Left ventricle myocardium inferior (tissue), 1 donor: ENCODE results near the gene MTERF2. TPM values are rescaled to one million over a fixed set of nuclear protein-coding genes. Genes with fewer than 3 reads are reported as not detected.

Experiments used
- DNase-seq: peaks from one replicate; pipeline ENCODE4 v3.0.0-alpha.2; 2020
- H3K27ac ChIP-seq: fragments of 200-600 bp; replicated peaks from 2 replicates; pipeline ENCODE4 v1.8.0; 2021
- H3K27me3 ChIP-seq: fragments of 200-600 bp; 2 replicates; pipeline ENCODE4 v1.8.0; 2021; ENCODE audit warnings: low read depth
- H3K36me3 ChIP-seq: fragments of 200-600 bp; 2 replicates; pipeline ENCODE4 v1.8.0; 2021
- H3K4me1 ChIP-seq: fragments of 200-600 bp; 2 replicates; pipeline ENCODE4 v1.8.0; 2021
- H3K4me3 ChIP-seq: fragments of 200-600 bp; 2 replicates; pipeline ENCODE4 v1.8.0; 2021; ENCODE audit warnings: mild to moderate bottlenecking, moderate library complexity
- H3K9me3 ChIP-seq: fragments of 200-600 bp; replicated peaks from 2 replicates; pipeline ENCODE4 v1.8.0; 2021
- CTCF ChIP-seq: fragments of 200-600 bp; IDR thresholded peaks from 2 replicates; pipeline ENCODE4 v1.8.0; 2021; ENCODE audit warnings: antibody characterized with exemption, mild to moderate bottlenecking, borderline replicate concordance
- intact Hi-C: fragments of 100-400 bp; cut with micrococcal nuclease; formaldehyde crosslinking; loops from one replicate; pipeline ENCODE4 v1.11.0; 2022
- total RNA-seq: library from RNA; stranded (reverse); fragmentation: NEBNext Ultra II Directional; extraction: Animal tissue kit (Norgen Biotek cat#: 25700); gene quantifications from one replicate; pipeline ENCODE4 v1.2.1, GENCODE V29; 2021
- donor health status: DM: no; HTN: yes; CAD: no; lungs with severe emphysema.

MTERF2 gene
- total RNA-seq, 1 donor from 2014 or later, result 35.6 TPM

- TF ChIP-seq CTCF, result peak; percentile 30
- H3K4me1 ChIP-seq, result peaks cover 70% of the 10 kb centered on the region
- peak overlapping the region; percentile 95 for H3K4me3 ChIP-seq
- DNase-seq, result peak; percentile 63
- no peaks in the 10 kb centered on the region for H3K9me3 ChIP-seq
- intact Hi-C loops, result no loop called here
- peak overlapping the region; percentile 99 for H3K27ac ChIP-seq
- no peaks in the 10 kb centered on the region for H3K36me3 ChIP-seq
- H3K27me3 ChIP-seq, result no peaks in the 10 kb centered on the region
These were observed 30.8 kb downstream of the MTERF2 start for GRCh38 chr12:106956048-106956578.

DNA sequence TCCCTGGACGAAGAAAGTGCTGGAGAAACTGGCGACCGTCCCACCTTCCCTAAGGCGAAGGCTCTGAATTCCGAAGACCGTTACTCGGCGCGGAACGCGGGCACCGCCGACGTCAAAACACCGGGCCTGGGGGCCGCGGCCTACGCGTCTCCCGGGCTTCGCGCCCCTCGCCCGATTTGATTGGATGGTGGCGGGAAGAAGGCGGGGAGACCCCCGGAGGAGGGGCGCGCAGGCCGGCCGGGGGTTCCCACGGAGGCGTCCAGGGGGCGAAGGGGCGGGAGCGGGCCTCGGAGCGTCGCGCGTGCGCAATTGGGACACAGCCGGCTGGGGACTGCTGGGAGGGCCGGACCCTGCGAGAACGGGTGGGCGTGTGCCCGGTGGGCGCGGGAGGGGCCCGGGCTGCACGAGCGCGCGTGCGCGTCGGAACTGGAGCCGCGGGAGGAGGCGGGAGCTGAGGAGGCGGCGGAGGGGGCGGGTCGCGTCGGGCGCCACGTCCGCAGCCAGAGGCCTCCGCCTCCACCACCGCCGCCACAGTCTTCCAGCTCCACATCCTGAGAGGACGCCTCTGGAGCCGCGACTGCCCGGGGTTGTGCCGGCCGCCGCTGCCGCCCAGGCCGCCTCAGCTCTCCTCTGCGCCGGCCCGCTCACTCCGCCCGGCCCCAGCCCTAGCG is 31.4 kb downstream of the MTERF2 start, which contains the start of gene TMEM263:
TMEM263 (plus strand) TSS at position 531 of the 671 bp plus-strand sequence. CDS start 11,210 bp downstream, outside the sequence.
- H3K4me1 ChIP-seq, result peaks cover 65% of the 10 kb centered on the region
- H3K9me3 ChIP-seq, result no peaks in the 10 kb centered on the region
- H3K4me3 ChIP-seq, result peak within 1 kb of the TSS; percentile 95
- H3K27me3 ChIP-seq, result no peaks in the 10 kb centered on the region
- TF ChIP-seq CTCF, result peak; percentile 27
- intact Hi-C loops, result no loop called here
- no peaks in the 10 kb centered on the region for H3K36me3 ChIP-seq
- H3K27ac ChIP-seq, result peak within 1 kb of the TSS; percentile 99
- DNase-seq, result peak; percentile 94

GRCh38 chr12:106954462-106955376 is 32.2 kb downstream of the MTERF2 start:
- peak overlapping the region; percentile 95 for H3K4me3 ChIP-seq
- intact Hi-C loops, result no loop called here
- H3K36me3 ChIP-seq, result no peaks in the 10 kb centered on the region
- peaks cover 58% of the 10 kb centered on the region for H3K4me1 ChIP-seq
- H3K27ac ChIP-seq, result peak overlapping the region; percentile 99
- H3K27me3 ChIP-seq, result no peaks in the 10 kb centered on the region
- DNase-seq, result peak; percentile 39
- no peaks in the 10 kb centered on the region for H3K9me3 ChIP-seq
- TF ChIP-seq CTCF, result no peak

DNA sequence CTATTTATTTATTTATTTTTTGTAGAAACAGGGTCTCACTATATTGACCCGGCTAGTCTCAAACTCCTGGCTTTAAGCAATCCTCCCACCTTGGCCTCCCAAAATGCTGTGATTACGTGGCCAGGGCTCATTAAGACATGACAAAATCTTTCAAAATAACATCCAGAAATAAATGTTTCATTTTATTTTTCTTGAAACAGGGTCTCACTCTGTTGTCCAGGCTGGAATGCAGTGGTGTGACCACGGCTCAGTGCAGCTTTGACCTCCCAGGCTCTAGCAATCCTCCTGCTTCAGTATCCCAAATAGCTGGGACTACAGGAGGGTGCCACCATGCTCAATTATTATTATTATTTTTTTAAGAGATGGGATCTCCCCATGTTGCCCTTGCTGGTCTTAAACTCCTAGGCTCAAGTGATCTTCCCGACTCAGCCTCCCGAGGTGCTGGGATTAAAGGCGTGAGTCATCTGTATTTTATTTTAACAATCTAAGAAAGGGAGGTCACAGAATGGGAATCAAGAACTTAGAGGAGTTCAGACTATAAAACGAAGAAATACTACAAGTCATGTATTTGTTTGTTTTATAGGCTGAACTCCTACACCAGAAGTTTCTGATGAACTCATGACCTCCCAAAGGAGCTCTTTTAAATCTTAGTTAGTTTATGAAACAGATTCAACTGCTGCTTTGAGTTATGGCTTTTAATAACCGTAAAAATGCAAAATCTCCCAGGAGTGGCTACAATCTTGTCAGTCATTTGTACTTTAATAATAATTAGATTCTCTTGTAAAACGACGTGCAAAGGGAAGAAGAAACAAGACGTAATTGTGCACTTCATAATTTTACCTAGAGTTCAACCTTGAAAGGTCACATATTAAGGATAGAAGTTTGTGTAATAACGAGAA is 33.3 kb downstream of the MTERF2 start:
- H3K4me1 ChIP-seq, result peaks cover 47% of the 10 kb centered on the region
- H3K4me3 ChIP-seq, result no peak overlapping the region
- H3K36me3 ChIP-seq, result no peaks in the 10 kb centered on the region
- no peak for DNase-seq
- H3K27me3 ChIP-seq, result no peaks in the 10 kb centered on the region
- no peak for TF ChIP-seq CTCF
- no peak overlapping the region for H3K27ac ChIP-seq
- H3K9me3 ChIP-seq, result no peaks in the 10 kb centered on the region
- intact Hi-C loops, result no loop called here

DNA sequence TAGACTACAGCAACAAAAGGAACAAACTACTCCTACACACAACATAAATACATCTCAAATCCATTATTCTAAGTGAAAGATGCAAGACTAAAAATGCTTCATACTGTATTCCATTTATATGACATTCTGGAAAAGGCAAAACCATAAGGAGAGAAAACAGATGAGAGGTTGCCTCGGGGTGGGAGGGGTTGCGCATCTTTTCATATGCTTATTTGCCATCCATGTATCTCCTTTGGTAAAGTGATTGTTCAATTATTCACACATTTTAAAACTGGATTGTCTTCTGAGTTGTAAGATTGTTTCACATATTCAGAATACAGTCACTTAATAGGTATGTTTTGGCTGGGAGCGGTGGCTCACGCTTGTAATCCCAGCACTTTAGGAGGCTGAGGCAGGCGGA is 36.4 kb downstream of the MTERF2 start:
- Histone ChIP-seq H3K4me3 (no peak overlapping the region), H3K27me3 (no peaks in the 10 kb centered on the region), H3K9me3 (no peaks in the 10 kb centered on the region), H3K4me1 (peaks cover 18% of the 10 kb centered on the region), H3K27ac (no peak overlapping the region), H3K36me3 (no peaks in the 10 kb centered on the region)
- DNase-seq, result no peak
- intact Hi-C loops, result no loop called here
- TF ChIP-seq CTCF, result no peak
